Effector memory CD4-positive, alpha-beta T cell (primary cell): ENCODE data around the gene DUSP22.
"Not testable (repeated sequence)": the region's sequence is repeated elsewhere in the genome, so short reads cannot be mapped to it uniquely, and the experiment has no call there.

ENCODE experiments used
- DNase-seq, 3 donors: peaks; one replicate each; pipeline ENCODE4 v3.0.0-alpha.2; 2020
- H3K27ac ChIP-seq: 2 replicates; pipeline ENCODE4 v1.7.0; 2013; ENCODE audit warnings: mild to moderate bottlenecking, low read length, moderate library complexity; ENCODE audit not compliant: insufficient read depth, poor library complexity, severe bottlenecking
- H3K27me3 ChIP-seq: replicated peaks from 2 replicates; pipeline ENCODE4 v1.7.0; 2013; ENCODE audit warnings: mild to moderate bottlenecking, low read length; ENCODE audit not compliant: insufficient read depth, control insufficient read depth, poor library complexity, severe bottlenecking
- H3K36me3 ChIP-seq: 2 replicates; pipeline ENCODE4 v1.7.0; 2013; ENCODE audit warnings: mild to moderate bottlenecking, low read length, moderate library complexity; ENCODE audit not compliant: control insufficient read depth, insufficient read depth
- H3K4me1 ChIP-seq: 2 replicates; pipeline ENCODE4 v1.7.0; 2013; ENCODE audit warnings: low read length, mild to moderate bottlenecking; ENCODE audit not compliant: control insufficient read depth, insufficient read depth, poor library complexity, severe bottlenecking
- H3K4me3 ChIP-seq: 2 replicates; pipeline ENCODE4 v1.7.0; 2013; ENCODE audit warnings: low read length, low read depth, mild to moderate bottlenecking; ENCODE audit not compliant: insufficient read depth, poor library complexity, severe bottlenecking
- H3K9me3 ChIP-seq: 2 replicates; pipeline ENCODE4 v1.7.0; 2013; ENCODE audit warnings: mild to moderate bottlenecking, low read length, moderate library complexity; ENCODE audit not compliant: control insufficient read depth

Gene DUSP22

GRCh38 chr6:325161-325860 is 33.0 kb downstream of the DUSP22 start:
- not testable (repeated sequence) for H3K36me3 ChIP-seq, DNase-seq, H3K4me1 ChIP-seq, H3K27me3 ChIP-seq, H3K9me3 ChIP-seq, H3K27ac ChIP-seq, H3K4me3 ChIP-seq

- not testable (repeated sequence) for H3K36me3 ChIP-seq, DNase-seq, H3K4me3 ChIP-seq, H3K27ac ChIP-seq, H3K9me3 ChIP-seq, H3K4me1 ChIP-seq, H3K27me3 ChIP-seq
Observed at GRCh38 chr6:326066-326465, 33.8 kb downstream of the DUSP22 start.

- no peaks in the 10 kb centered on the region for H3K9me3 ChIP-seq
- H3K36me3 ChIP-seq = no peaks in the 10 kb centered on the region
- no peaks in the 10 kb centered on the region for H3K4me1 ChIP-seq
- H3K27me3 ChIP-seq = no peaks in the 10 kb centered on the region
- no peak overlapping the region for H3K4me3 ChIP-seq
- DNase-seq = no peak
- no peak overlapping the region for H3K27ac ChIP-seq
Observed at GRCh38 chr6:326896-327537, 34.7 kb downstream of the DUSP22 start.

GRCh38 chr6:327538-328116 is 35.3 kb downstream of the DUSP22 start:
- Histone ChIP-seq H3K4me1 (no peaks in the 10 kb centered on the region), H3K27me3 (no peaks in the 10 kb centered on the region), H3K9me3 (no peaks in the 10 kb centered on the region), H3K27ac (no peak overlapping the region), H3K4me3 (no peak overlapping the region), H3K36me3 (no peaks in the 10 kb centered on the region)
- DNase-seq = no peak

DNA sequence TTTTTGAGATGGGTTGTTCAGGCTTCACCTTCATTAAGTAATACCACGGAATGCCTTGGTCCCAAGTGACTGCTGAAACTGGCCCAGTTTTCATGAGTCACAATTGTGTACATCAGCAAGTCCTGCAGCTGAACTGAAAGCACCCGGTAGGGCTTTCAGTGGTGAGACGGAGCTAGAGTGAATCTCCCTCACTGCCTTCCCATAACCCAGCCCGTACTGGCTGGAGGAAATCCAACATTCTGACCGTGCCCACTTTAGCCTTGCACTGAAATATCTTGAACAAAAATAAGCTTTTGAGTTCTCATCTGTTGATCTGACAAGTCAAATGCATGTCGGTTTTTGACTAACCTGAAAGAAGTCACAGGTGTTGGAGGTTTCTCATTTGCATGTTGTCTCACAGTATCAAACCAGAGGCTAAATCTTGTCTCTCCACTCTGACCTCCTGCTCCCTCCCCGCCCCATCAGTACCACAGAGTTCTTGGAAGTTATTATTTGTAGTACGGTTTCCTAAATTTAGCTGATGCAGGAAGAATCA is 35.9 kb downstream of the DUSP22 start:
- DNase-seq = no peak
- Histone ChIP-seq H3K4me1 (no peaks in the 10 kb centered on the region), H3K4me3 (no peak overlapping the region), H3K9me3 (no peaks in the 10 kb centered on the region), H3K27me3 (no peaks in the 10 kb centered on the region), H3K27ac (no peak overlapping the region), H3K36me3 (no peaks in the 10 kb centered on the region)

GRCh38 chr6:328924-329323 is 36.6 kb downstream of the DUSP22 start:
- Histone ChIP-seq H3K4me1 (no peaks in the 10 kb centered on the region), H3K27me3 (no peaks in the 10 kb centered on the region)

DNA sequence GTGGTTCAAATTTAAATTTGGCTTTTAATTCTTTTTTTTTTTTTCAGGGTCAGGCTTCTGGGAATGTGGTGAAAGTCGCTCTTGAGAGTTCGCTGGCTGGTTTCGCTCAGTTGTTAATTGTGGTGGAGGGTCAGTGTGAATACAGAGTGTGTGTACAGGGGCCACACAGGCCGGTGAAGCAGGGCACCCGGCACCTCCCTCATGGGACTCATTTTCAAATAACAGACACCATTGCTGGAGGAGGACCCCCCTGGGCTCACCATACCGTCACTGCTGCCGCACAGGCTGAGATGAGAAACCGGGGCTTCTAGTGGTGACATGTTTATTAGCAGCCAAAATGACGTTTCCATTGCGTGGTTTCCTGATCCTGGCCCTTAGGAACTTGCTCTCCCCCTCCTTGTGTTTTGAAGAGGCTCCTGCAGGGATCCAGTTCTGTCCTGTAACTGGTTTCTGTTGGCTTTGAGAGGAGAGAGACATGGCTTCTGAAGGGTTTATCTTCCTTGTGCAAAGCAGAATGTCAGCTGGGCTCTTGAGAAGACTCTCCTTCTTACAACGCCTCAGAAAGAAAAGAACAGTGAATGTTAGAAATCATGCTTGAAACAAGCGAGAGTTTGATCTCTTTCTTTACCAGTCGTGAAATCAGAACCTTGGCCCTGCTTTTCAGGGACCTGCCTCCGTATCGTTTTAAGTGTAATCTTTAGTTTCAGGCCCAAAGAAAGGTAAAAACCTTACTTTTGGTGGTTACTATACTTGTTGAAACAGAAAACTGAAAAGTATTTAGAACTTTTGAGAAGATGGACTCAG is 37.8 kb downstream of the DUSP22 start:
- H3K9me3 ChIP-seq = no peaks in the 10 kb centered on the region
- no peaks in the 10 kb centered on the region for H3K27me3 ChIP-seq
- H3K4me3 ChIP-seq = no peak overlapping the region
- H3K27ac ChIP-seq = no peak overlapping the region
- H3K4me1 ChIP-seq = no peaks in the 10 kb centered on the region
- H3K36me3 ChIP-seq = no peaks in the 10 kb centered on the region
- no peak for DNase-seq

More at GRCh38 chr6:328924-329323, 36.6 kb downstream of the DUSP22 start:
- no peaks in the 10 kb centered on the region for H3K36me3 ChIP-seq
- no peak overlapping the region for H3K27ac ChIP-seq
- DNase-seq = no peak
- no peaks in the 10 kb centered on the region for H3K9me3 ChIP-seq
- no peak overlapping the region for H3K4me3 ChIP-seq

DNA sequence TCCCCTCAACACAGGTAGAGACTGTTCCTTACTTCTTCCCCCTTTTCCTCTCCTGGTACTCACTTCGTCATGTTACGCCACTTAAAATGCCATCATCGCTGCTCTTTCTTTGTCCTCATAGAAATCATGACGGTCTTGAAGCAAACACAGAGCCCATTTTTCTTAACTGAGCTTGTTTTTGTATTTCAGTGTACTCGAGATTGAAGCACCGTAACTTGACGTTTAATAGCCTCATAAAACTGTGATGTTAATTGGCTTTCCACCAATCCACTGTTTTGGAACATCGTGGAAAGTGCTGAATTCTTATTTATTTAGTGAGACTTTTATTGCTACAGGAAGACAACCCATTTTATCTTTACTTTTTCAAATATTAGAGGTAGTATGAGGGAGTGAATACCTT is 38.7 kb downstream of the DUSP22 start:
- H3K27me3 ChIP-seq = no peaks in the 10 kb centered on the region
- H3K27ac ChIP-seq = no peak overlapping the region
- no peaks in the 10 kb centered on the region for H3K4me1 ChIP-seq
- DNase-seq = no peak
- H3K4me3 ChIP-seq = no peak overlapping the region
- H3K36me3 ChIP-seq = no peaks in the 10 kb centered on the region
- no peaks in the 10 kb centered on the region for H3K9me3 ChIP-seq

DNA sequence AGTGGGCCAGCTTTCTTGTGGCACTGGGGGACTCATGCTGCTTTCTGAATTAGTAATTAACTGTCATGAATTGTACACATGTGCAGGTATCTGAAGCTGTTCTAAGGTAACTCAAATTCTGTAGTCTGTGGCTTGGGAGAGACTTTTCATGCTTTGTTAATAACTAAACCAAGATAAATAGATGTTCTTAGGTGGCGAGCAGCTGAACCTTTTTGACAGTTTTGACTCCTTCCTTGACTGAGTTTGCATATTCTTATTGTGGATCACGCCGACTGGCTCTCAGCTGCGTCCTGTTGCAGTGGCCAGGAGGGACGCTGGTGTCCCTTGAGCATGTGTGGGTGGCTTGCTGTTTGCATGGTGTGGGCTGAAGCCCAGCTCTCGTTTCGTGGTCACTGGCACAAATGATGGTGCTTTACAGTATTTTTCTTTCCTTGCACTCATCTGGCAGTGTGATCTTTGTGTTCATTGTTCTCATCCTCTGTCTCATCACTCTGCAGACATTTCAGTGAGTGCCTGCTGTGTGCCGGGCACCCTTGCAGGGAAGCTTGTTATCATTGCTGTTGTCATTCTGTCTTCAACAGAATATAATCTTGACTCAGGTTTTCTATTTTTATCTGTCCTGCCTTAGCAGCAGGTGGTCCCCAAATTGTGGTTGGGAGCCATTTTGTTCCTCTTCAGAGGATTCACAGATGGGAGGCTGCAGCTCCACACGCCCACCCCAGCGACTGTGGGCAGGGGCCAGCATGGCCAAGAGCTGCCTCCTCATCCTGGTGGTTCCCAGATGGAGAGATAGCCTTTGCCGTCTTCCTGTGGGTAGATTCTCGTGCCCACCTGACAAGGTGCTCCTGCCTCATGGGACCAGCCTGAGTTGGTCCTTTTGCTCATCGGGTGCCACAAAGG is 39.6 kb downstream of the DUSP22 start:
- H3K4me1 ChIP-seq = peaks cover 4% of the 10 kb centered on the region
- no peak for DNase-seq
- no peaks in the 10 kb centered on the region for H3K9me3 ChIP-seq
- no peak overlapping the region for H3K27ac ChIP-seq
- no peaks in the 10 kb centered on the region for H3K27me3 ChIP-seq
- no peaks in the 10 kb centered on the region for H3K36me3 ChIP-seq
- no peak overlapping the region for H3K4me3 ChIP-seq
